ENCODE data around the gene PLXNC1.
A peak's percentile ranks its signal among the peaks of the same experiment; 100 is the strongest.

PLXNC1 gene

GRCh38 chr12:94245631-94246383, 97.4 kb downstream of the PLXNC1 start:
- DNase-seq, result no peak

GRCh38 chr12:94247246-94247645, 98.9 kb downstream of the PLXNC1 start:
- peak in 1 of 3 donors; percentile 29 for DNase-seq

GRCh38 chr12:94248582-94248981, 100.2 kb downstream of the PLXNC1 start:
- no peak for DNase-seq

GRCh38 chr12:94250130-94250529, 101.8 kb downstream of the PLXNC1 start:
- DNase-seq, result no peak

GRCh38 chr12:94254270-94254669, 105.9 kb downstream of the PLXNC1 start:
- no peak for DNase-seq

GRCh38 chr12:94255006-94255405, 106.6 kb downstream of the PLXNC1 start:
- no peak for DNase-seq

GRCh38 chr12:94255428-94255827, 107.1 kb downstream of the PLXNC1 start:
- DNase-seq, result no peak

GRCh38 chr12:94258593-94258992, 110.2 kb downstream of the PLXNC1 start:
- DNase-seq, result no peak

GRCh38 chr12:94260017-94260416, 111.6 kb downstream of the PLXNC1 start:
- DNase-seq, result no peak

- DNase-seq, result no peak
Observed at GRCh38 chr12:94260717-94261116, 112.3 kb downstream of the PLXNC1 start.

- no peak for DNase-seq
Observed at GRCh38 chr12:94261119-94261518, 112.7 kb downstream of the PLXNC1 start.

- no peak for DNase-seq
Observed at GRCh38 chr12:94261786-94262185, 113.4 kb downstream of the PLXNC1 start.

GRCh38 chr12:94262228-94263010, 114.0 kb downstream of the PLXNC1 start:
- DNase-seq, result peak; percentile 90 to 92 (median 92)

- DNase-seq, result peak; percentile 74 to 85 (median 78)
Observed at GRCh38 chr12:94263011-94263811, 114.8 kb downstream of the PLXNC1 start.

- peak; percentile 40 to 46 (median 45) for DNase-seq
Observed at GRCh38 chr12:94263905-94264561, 115.7 kb downstream of the PLXNC1 start.

- no peak for DNase-seq
Observed at GRCh38 chr12:94264736-94265485, 116.5 kb downstream of the PLXNC1 start.

- DNase-seq, result no peak
Observed at GRCh38 chr12:94265539-94265938, 117.2 kb downstream of the PLXNC1 start.

- DNase-seq, result peak; percentile 74 to 82 (median 76)
Observed at GRCh38 chr12:94265966-94266745, 117.8 kb downstream of the PLXNC1 start.

GRCh38 chr12:94266796-94267536, 118.6 kb downstream of the PLXNC1 start:
- DNase-seq, result peak; percentile 33 to 53 (median 45)

- peak in 2 of 3 donors; percentile 10 to 20 for DNase-seq
Observed at GRCh38 chr12:94267537-94267872, 119.1 kb downstream of the PLXNC1 start.

Data from suppressor macrophage treated with lipopolysaccharide for 1 hour (primary cell).